Testis (tissue), 2 donors: ENCODE data around the gene NECTIN1.

ENCODE experiments used
- POLR2A ChIP-seq: fragments of 450-650 bp; IDR thresholded peaks from one replicate; pipeline ENCODE4 v1.6.1; 2017; ENCODE audit warnings: antibody characterized with exemption, mild to moderate bottlenecking, moderate library complexity
- TF ChIP-seq, protein P1 (sequence below), 3 experiments: fragments of 450-650 bp in 2 of 3; fragments of 200-600 bp in 1 of 3; sonication (generic) in 1 of 3; IDR thresholded peaks; one replicate each; pipeline ENCODE4 v1.5.1; 2016 to 2019; ENCODE audit warnings: antibody characterized with exemption in 3 of 3, mild to moderate bottlenecking in 2 of 3, moderate library complexity in 1 of 3

- TF ChIP-seq, protein P1, sequence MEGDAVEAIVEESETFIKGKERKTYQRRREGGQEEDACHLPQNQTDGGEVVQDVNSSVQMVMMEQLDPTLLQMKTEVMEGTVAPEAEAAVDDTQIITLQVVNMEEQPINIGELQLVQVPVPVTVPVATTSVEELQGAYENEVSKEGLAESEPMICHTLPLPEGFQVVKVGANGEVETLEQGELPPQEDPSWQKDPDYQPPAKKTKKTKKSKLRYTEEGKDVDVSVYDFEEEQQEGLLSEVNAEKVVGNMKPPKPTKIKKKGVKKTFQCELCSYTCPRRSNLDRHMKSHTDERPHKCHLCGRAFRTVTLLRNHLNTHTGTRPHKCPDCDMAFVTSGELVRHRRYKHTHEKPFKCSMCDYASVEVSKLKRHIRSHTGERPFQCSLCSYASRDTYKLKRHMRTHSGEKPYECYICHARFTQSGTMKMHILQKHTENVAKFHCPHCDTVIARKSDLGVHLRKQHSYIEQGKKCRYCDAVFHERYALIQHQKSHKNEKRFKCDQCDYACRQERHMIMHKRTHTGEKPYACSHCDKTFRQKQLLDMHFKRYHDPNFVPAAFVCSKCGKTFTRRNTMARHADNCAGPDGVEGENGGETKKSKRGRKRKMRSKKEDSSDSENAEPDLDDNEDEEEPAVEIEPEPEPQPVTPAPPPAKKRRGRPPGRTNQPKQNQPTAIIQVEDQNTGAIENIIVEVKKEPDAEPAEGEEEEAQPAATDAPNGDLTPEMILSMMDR (IDR thresholded peaks at IDR 0.05), result no peak
- no peak for TF ChIP-seq POLR2A
Observed at GRCh38 chr11:119708384-119708783, 20.6 kb downstream of the NECTIN1 start.
